GM18909 (cell line): ENCODE results near the gene SLC27A1.
A peak's percentile ranks its signal among the peaks of the same experiment; 100 is the strongest.
"Not testable (repeated sequence)": the region's sequence is repeated elsewhere in the genome, so short reads cannot be mapped to it uniquely, and the experiment has no call there.

Experiments used
- ATAC-seq: cut with Tn5 transposase; IDR thresholded peaks from one replicate; pipeline ENCODE4 v1.9.1; 2021; ENCODE audit warnings: mild to moderate bottlenecking; ENCODE audit not compliant: unreplicated experiment, poor library complexity

Gene SLC27A1

DNA sequence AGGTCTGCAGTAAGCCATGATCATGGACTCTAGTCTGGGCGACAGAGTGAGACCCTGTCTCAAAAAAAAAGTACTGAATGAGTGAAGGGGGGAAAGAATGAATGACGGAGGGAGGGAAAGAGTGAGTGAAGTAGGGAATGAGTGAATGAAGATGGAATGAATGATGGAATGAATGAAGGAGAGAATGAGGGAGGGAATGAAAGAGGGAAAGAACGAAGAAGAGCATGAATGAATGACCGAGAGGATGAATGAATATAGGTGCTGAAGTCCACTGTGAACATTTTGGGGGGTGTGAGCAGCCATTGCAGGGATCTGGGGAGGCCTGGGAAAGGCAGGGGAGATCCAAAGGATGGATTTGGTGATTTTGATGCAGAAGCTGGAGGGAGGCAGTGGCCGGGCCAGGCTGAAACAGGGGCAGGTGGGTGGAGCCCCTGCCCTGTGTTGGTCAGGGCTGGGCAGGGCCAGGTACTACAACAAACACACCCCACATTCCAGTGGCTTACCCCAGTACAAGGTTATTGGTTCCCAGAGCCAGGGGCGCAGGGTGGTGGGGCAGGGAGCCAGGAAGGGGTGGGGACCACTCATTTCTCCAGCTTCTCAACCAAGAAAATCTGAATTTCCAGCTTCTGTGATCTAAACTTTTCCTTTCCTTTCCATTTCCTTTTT lies 14.3 kb downstream of the SLC27A1 start:
- ATAC-seq, result no peak

DNA sequence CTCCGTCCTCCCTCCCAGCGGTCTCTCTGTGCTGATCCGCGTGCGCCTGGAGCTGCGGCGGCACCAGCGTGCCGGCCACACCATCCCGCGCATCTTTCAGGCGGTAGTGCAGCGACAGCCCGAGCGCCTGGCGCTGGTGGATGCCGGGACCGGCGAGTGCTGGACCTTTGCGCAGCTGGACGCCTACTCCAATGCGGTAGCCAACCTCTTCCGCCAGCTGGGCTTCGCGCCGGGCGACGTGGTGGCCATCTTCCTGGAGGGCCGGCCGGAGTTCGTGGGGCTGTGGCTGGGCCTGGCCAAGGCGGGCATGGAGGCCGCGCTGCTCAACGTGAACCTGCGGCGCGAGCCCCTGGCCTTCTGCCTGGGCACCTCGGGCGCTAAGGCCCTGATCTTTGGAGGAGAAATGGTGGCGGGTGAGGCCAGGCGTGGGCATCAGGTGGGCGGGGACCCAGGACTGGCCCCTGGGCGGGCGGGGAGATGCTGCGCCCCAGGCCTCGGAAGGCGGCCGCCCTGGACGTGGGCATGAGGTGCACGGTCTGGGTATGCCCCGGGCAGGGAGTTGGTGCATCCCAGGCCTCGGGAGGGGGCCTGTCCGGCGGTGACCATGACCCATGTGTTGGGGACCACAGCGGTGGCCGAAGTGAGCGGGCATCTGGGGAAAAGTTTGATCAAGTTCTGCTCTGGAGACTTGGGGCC lies 16.4 kb downstream of the SLC27A1 start:
- no peak for ATAC-seq

DNA sequence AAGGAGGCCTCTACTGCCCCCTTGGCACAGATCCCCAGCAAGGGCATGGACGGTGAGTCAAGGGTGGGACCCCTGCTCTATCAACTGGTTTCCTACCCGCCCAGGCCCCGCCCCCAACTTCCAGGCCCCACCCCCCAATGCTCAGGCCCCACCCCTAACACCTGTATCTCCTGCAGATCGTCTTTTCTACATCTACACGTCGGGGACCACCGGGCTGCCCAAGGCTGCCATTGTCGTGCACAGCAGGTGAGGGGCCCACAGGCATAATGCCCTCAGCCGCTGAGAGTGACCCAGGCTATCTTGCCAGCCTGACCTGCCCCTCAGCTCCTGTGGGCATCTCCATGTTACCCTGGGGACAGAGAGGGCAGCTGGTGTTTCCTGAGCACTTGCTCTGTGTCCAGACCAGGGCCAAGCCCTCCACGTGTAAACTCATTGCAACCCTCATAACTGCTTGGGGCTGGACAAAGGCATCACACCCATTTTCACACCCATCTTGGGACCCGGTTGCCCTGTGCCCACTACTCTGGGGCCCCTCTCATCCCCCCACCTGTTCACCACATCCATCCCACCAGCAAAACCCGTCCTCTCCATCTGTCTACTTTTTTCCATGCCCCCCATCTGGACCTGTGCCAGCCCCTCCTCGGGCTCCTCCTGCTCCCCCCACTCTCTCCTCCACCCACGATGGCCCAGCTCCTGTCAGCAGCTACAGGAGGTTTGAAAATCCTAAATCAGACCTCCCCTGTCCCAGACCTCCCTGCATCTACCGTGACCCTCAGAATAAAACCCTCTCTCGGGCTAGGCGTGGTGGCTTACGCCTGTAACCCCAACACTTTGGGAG lies 17.2 kb downstream of the SLC27A1 start:
- ATAC-seq, result no peak

DNA sequence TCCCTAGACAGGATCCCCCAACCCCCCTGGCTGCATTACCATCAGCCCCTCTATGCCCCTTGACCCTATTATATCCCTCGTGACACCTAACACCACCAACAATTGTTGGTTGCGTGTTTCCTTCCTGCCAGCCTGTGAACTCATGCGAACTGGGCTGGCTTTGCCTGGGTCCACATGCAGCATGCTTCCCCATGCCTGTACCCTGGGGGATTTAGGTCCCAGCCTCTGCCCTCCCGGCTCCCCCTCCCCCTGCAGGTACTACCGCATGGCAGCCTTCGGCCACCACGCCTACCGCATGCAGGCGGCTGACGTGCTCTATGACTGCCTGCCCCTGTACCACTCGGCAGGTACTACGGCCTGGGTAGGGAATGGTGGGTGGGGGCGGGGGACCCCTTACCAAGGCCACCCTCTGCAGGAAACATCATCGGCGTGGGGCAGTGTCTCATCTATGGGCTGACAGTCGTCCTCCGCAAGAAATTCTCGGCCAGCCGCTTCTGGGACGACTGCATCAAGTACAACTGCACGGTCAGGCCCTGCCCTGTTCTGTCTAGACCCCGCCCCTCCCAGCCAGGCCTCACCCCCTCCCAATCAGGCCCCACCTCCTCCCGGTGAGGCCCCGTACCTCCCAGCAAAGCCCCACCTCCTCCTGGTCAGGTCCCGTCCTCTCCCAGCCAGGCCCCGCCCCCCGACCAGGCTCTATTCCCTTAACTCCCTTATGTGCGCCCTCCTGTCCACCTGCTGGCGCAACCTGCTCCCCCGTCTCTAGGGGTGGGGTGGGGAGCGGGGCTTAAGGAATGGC lies 18.5 kb downstream of the SLC27A1 start:
- ATAC-seq, result no peak

DNA sequence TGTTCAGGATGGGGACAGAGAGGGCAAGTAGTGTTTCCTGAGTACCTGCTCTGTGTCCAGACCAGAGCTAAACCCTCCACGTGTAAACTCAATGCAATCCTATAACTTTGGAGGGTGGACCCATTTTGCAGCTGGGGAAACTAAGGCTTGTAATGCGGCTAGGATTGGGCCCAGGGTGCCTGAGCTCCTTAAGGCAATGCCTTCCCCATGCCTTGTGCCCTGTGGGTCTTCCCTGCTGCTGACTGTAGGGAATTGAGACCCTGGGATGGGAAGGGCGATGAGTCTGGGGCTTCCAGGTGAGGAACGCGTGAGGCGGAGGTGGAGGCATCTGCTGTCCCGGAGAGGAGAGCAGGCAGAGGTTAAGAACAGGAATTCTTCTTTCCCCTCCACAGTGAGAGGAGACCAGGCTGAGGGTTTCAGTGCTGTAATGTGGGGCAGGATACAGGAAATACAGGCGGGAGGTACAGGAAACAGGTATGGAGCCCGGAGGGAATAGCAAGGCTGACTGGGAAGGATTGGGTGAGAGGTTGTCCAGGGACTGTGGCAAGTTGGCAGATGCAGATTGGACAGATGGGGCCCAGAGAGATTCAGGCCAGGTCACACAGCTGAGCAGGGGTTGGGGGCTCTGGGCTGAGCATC lies 19.2 kb downstream of the SLC27A1 start:
- ATAC-seq, result no peak

DNA sequence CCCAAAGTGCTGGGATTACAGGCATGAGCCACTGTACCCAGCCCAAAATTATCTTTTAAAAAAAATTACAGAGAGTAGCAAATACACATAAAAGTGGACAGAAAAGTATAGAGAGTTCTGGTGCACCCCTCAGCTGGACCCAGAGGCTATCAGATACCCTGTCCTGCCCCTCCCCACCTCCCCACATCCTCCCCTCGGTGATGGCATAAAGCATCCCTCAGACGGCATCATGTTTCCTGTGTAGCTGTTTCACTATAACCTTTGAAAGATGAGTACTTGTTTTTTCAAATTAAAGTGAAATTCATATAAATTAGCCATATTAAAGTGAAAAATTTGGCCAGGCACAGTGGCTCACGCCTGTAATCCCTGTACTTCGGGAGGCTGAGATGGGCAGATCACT lies 20.1 kb downstream of the SLC27A1 start:
- no peak for ATAC-seq

DNA sequence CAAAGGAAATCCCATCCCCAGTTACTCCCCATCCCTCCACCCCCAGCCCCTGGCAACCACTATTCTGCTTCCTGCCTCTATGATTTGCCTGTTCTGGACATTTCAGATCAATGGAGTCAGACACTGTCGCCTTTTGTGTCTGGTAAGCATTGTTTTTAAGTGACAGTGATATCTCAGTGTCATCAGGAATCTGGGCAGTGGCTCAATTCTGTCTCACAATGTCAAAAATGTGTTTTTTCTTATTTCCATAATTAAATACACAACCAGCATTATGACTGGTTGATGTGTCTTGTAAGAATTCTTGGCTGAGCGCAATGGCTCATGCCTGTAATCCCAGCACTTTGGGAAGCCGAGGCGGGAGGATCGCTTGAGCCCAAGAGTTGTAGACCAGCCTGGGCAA lies 21.0 kb downstream of the SLC27A1 start:
- ATAC-seq, result no peak

DNA sequence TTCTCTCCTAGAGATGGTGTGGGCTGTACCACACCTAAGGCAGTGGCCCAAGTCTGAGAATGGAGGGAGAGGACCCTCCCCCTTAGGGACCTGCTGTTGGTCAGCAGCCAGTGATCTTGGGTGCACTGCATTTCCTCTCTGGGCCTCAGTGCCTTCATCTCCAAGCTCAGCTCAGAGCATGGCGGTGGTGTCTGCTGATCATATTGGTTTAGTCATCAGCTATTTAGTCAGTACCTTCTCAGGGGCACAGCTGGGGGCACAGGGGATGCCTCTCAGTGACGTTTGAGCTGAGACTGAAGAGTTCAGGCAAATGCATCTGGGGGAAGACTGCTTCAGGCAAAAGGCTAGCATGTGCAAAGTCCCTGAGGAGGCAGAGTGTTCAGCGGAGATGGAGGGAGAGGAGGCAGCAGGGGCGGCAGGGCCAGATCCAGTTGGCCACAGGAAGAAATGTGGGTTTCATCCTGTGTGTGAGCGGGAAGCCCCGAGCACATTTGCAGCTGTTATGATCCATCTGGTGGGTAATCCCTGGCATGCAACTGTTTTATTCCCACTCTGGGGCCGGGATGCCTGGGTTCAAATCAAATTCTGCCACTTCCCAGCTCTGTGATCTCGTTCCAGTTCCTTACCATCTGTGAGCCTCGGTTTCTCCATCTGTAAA lies 25.4 kb downstream of the SLC27A1 start:
- ATAC-seq, result no peak

DNA sequence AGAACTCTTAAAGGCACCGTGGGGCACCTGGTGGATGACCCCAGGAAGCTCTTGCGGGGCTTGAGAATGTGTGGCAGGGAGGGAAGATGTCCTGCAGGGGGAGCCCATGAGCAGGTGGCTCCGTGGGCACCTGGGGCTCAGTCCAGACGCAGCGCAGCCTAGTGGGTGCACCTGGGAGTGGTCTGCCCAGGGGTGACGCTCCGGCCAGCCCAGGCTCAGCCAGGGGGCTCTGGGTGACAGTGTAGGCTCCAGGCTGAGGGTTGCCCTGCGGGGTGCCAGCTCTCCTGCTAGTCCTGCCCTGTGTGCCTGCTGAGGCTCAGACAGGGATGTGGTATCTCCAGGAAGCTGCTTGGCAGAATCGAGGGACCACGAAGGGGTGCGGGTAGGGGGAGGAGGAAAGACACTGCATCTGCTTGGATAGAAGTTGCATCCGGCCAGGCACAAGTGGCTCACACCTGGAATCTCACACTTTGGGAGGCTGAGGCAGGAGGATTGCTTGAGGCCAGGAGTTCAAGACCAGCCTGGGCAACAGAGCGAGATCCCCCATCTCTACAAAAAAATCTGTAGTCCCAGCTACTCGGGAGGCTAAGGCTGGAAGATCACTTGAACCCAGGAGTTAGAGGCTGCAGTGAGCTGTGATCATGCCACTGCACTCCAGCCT lies 26.1 kb downstream of the SLC27A1 start:
- ATAC-seq, result peak; percentile 59

DNA sequence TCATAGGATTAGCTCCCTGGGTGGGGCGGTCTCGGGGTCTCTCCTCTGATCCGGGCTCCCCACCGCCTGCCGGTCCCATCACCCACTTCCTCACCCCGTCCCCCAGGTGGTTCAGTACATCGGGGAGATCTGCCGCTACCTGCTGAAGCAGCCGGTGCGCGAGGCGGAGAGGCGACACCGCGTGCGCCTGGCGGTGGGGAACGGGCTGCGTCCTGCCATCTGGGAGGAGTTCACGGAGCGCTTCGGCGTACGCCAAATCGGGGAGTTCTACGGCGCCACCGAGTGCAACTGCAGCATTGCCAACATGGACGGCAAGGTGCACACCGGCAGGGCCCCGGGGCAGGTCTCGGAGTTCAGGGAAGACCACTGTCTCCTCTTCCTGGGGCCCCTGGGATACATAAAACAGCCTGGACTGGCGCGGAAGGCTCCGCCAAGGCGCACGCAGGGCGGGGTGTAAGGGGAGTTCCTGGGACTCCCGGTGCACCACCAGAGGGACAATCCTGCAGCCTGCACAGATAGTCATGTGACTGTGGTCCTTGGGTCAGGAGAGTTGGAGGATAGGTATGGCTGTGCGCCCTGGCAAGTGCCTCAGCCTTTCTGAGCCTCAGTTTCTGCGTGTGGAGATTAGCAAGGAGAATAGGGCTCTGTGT lies 26.9 kb downstream of the SLC27A1 start:
- no peak for ATAC-seq

DNA sequence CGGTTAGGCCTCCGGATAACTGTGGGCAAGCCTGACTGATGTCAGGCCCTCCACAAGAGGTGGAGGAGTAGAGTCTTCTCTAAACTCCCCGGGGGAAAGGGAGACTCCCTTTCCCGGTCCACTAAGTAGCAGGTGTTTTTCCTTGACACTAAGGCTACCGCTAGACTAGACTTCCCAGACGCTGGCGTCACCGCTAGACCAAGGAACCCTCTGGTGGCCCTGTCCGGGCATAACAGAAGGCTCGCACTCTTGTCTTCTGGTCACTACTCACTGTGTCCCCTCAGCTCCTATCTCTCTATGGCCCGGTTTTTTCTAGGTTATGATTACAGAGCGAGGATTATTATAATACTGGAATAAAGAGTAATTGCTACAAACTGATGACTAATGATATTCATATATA lies 28.7 kb downstream of the SLC27A1 start:
- not testable (repeated sequence) for ATAC-seq

DNA sequence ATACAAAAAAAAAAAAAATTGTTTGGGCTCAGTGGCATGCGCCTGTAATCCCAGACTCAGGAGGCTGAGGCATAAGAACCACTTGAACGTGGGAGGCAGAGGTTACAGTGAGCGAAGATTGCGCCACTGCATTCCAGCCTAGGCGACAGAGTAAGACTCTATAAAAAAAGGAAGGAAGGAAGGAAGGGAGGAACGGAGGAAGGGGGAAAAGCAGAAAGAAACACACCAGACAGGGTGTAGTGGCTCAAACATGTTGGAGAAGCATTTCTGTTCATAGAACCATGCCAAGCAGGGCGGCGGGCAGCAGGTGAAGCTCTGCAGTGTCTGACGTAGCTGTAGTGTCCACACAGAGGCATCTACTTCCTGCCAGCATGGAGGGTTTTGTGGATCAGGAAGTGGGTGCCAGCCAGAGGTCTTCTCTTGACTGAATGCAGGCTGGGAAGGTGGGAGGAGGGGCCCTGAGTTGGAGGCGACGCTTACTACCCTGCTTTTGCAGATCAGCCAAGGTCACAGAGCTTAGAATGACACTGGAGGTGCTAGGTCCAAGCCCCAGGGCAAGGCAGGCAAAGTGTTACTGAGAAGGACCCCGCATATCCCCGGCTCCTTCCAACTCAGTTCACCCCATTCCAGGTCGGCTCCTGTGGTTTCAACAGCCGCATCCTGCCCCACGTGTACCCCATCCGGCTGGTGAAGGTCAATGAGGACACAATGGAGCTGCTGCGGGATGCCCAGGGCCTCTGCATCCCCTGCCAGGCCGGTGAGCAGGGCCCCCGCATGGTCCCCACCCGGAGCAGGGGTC lies 29.5 kb downstream of the SLC27A1 start:
- no peak for ATAC-seq

DNA sequence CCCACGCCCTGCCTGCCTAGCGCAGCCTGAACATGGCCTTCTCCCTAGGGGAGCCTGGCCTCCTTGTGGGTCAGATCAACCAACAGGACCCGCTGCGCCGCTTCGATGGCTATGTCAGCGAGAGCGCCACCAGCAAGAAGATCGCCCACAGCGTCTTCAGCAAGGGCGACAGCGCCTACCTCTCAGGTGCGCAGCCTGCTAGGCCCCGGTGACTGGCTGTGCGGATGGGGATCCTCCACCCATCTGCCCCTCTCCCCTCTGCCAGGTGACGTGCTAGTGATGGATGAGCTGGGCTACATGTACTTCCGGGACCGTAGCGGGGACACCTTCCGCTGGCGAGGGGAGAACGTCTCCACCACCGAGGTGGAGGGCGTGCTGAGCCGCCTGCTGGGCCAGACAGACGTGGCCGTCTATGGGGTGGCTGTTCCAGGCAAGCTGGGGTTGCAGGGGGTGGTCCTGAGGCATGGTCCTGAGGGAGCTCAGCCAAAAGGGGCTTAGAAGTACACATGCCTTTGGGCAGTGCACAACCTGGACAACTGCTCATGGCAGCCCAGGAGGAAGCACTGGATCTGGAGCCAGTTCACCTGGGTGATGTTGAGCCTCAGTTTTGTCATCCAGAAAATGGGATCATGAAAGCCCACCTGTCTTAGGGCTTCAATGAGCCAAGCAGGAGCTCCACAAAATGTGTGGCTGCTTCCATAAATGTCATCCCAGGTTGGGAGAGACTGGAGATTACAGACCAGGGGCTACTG lies 30.3 kb downstream of the SLC27A1 start:
- ATAC-seq, result no peak

DNA sequence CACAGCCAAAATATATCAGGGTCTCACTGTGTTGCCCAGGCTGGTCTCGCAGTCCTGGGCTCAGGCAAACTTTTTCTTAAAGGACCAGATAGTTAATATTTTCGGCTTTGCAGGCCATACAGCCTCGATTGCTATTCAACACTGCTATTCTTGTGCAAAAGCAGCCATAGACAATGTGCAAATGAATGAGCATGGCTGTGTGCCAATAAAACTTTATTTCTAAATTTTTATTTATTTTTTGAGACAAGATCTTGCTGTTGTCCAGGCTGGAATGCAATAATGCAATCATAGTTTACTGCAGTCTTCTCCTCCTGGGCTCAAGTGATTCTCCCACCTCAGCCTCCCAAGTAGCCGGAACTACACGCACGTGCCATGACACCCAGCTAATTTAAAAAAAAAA lies 32.9 kb downstream of the SLC27A1 start:
- ATAC-seq, result no peak

DNA sequence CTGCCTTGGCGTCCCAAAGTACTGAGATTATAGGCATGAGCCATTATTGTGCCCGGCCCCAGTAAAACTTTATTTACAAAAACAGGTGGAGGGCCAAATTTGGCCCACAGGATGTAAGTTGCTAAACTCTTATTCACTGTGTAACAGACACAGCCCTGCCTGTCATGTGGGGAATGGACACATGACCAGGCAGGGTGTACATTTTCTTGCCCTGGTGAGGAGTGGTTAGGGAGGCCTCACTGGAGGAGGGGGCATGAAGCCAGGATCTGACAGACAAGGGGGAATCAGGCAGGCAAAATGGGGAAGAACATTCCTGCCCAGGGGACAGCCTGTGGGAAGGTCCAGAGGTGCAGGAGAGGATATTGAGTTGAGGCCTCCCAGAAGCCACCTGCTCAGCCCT lies 33.7 kb downstream of the SLC27A1 start:
- ATAC-seq, result no peak

DNA sequence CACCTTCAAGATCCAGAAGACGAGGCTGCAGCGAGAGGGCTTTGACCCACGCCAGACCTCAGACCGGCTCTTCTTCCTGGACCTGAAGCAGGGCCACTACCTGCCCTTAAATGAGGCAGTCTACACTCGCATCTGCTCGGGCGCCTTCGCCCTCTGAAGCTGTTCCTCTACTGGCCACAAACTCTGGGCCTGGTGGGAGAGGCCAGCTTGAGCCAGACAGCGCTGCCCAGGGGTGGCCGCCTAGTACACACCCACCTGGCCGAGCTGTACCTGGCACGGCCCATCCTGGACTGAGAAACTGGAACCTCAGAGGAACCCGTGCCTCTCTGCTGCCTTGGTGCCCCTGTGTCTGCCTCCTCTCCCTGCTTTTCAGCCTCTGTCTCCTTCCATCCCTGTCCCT lies 34.1 kb downstream of the SLC27A1 start:
- ATAC-seq, result no peak

DNA sequence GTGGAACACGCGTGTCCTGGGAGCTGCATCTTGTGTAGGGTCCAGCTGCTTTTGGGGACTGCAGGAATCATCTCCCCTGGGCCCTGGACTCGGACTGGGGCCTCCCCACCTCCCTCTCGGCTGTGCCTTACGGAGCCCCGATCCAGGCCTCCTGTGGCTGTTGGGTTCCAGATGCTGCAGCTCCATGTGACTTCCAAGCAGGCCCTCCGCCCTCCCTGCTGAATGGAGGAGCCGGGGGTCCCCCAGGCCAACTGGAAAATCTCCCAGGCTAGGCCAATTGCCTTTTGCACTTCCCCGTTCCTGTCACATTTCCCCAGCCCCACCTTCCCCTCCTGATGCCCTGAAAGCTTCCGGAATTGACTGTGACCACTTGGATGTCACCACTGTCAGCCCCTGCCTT lies 34.9 kb downstream of the SLC27A1 start:
- no peak for ATAC-seq
